Measurements from ENCODE around the gene HYAL2.
A peak's percentile ranks its signal among the peaks of the same experiment; 100 is the strongest.
"Not testable (repeated sequence)": the region's sequence is repeated elsewhere in the genome, so short reads cannot be mapped to it uniquely, and the experiment has no call there.

The HYAL2 gene

GRCh38 chr3:50327943-50328691 is 5.6 kb upstream of the HYAL2 start, which contains the start of gene TUSC2:
Gene TUSC2 (minus strand): TSS chr3:50328223. CDS start chr3:50328099, 124 bp downstream.
- peak; percentile 92 to 93 for DNase-seq

GRCh38 chr3:50327129-50327528 is 4.6 kb upstream of the HYAL2 start:
- DNase-seq = no peak

- no peak for DNase-seq
These were observed 3.6 kb upstream of the HYAL2 start for GRCh38 chr3:50326182-50326541.

- DNase-seq = no peak
These were observed 3.1 kb upstream of the HYAL2 start for GRCh38 chr3:50325497-50326181.

- DNase-seq = no peak
These were observed 2.6 kb upstream of the HYAL2 start for GRCh38 chr3:50325113-50325480.

- peak; percentile 46 to 55 for DNase-seq
These were observed 2.0 kb upstream of the HYAL2 start for GRCh38 chr3:50324351-50325112.

- DNase-seq = no peak
These were observed 1.2 kb upstream of the HYAL2 start for GRCh38 chr3:50323614-50324199.

- no peak for DNase-seq
These were observed 601 bp upstream of the HYAL2 start for GRCh38 chr3:50323092-50323600.

GRCh38 chr3:50322115-50322385 is 495 bp downstream of the HYAL2 start:
- DNase-seq = no peak

GRCh38 chr3:50321336-50322114 is 1.0 kb downstream of the HYAL2 start:
- DNase-seq = peak; percentile 75

- DNase-seq = peak; percentile 44 to 58
These were observed 1.7 kb downstream of the HYAL2 start for GRCh38 chr3:50320853-50321335.

GRCh38 chr3:50319894-50320625 is 2.5 kb downstream of the HYAL2 start:
- no peak for DNase-seq

- DNase-seq = no peak
These were observed 3.2 kb downstream of the HYAL2 start for GRCh38 chr3:50319181-50319893.

GRCh38 chr3:50318615-50319014 is 3.9 kb downstream of the HYAL2 start:
- DNase-seq = no peak

- no peak for DNase-seq
These were observed 4.4 kb downstream of the HYAL2 start for GRCh38 chr3:50318163-50318562.

- no peak for DNase-seq
These were observed 5.2 kb downstream of the HYAL2 start for GRCh38 chr3:50317300-50317699.

- DNase-seq = peak; percentile 73 to 74
These were observed 5.8 kb downstream of the HYAL2 start for GRCh38 chr3:50316657-50317242.

- no peak for DNase-seq
These were observed 7.7 kb downstream of the HYAL2 start for GRCh38 chr3:50314816-50315215.

- no peak for DNase-seq
These were observed 8.2 kb downstream of the HYAL2 start for GRCh38 chr3:50314342-50314741.

- DNase-seq = not testable (repeated sequence)
These were observed 10.5 kb downstream of the HYAL2 start for GRCh38 chr3:50312041-50312440.

- no peak for DNase-seq
These were observed 17.9 kb downstream of the HYAL2 start for GRCh38 chr3:50304601-50305000.

Data from activated CD4-positive, alpha-beta T cell treated with anti-CD3 and anti-CD28 coated beads, Interleukin-2, amount 50 U/mL, for 4 hours (primary cell).